ENCODE data around the gene RND2.
"Not testable (repeated sequence)": the region's sequence is repeated elsewhere in the genome, so short reads cannot be mapped to it uniquely, and the experiment has no call there.

Gene RND2

GRCh38 chr17:43025290-43025657 lies 243 bp downstream of the RND2 start:
- H3K4me3 ChIP-seq (ENCODE audit: low read depth, low read length), result peak overlapping the region; percentile 41
- DNase-seq (ENCODE audit: low read depth), result no peak

DNA sequence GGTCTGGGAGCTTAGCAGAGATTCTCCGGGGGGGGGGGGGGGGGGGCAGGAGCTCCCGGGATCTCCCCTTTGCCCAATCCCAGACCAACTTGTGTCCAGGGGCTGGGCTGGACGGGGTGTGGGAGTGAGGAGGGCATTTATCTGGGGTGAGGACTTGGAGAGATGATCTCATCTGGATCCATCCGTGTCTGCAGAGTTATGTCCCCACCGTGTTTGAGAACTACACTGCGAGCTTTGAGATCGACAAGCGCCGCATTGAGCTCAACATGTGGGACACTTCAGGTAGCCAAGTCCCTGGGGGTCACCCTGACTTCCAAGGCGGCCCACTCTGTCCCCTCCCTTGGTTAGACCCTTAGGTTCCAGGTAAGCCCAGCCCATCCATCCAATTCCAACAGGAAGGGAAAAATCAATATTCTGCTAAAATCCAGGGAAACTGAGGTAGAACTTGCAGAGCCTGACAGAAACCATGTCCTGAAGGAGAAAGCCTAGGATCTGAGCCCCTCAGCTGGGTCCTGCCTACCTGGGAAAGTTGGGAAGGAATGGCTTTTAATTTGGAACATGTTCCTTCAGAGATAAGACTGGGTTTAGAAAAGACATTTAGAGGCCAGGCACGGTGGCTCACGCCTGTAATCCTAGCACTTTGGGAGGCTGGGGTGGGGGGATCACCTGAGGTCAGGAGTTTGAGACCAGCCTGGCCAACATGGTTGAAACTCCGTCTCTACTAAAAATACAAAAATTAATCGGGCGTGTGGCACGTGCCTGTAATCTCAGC lies 921 bp downstream of the RND2 start:
- no peak for DNase-seq (ENCODE audit: low read depth)
- H3K4me3 ChIP-seq (ENCODE audit: low read depth, low read length), result no peak overlapping the region

DNA sequence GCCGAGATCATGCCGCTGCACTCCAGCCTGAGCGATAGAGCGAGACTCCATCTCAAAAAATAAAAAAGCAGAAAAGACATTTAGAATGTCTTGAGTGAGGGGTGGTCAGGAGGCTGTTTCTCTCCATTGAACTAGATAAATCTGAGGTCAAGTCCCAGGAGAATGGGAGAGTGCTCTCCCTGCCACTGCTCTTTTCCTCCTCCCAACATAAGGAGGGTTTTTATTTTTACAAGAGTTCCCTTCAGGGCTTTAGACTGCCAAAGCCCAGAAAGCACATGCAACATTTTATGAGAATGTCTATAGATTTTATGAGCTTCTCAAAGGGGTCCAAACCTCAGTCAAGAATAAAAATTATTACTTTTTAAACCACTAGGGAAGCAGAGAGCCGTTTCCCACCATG lies 1.6 kb downstream of the RND2 start:
- no peak for DNase-seq (ENCODE audit: low read depth)
- no peak overlapping the region for H3K4me3 ChIP-seq (ENCODE audit: low read depth, low read length)

DNA sequence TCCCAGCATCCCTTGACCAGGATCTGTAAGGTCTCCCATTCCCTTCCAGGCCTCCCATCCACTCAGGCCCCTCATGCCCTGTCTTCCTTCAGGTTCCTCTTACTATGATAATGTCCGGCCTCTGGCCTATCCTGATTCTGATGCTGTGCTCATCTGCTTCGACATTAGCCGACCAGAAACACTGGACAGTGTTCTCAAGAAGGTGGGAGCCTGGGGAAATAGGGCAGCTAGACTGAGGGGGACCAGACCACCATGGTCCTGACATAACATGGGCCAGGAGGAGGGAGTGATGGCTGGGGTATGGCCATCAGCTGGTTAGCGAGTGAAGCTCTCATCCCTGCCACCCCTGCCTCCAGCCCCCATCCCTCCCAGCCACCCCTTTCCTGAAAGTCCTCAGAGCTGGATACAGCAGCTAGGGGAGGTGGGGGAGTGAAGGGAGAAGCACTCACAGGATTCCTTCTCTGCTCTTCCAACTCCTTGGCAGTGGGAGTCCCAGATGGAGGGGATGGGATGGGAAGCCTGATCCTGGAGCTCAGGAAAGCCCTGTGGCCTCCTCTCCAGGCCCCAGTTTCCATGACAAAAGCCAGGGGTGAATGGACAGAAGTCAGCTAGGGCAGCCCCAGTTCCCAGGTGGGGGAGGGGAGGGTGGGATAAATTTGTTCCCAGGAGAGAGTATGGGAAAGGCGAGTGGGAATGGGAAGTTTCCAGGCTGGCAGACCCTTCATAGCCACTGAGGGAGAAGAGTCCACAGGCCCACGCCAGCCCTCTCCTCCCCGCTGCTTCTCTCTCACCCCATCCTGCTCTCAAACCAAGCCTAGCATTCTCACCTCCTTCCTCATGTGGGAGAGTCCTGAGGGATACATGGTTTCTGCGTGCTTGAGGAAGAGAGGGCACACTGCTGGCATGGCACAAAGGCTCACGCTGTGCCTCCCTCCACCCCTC lies 2.3 kb downstream of the RND2 start:
- no peak for DNase-seq (ENCODE audit: low read depth)
- no peak overlapping the region for H3K4me3 ChIP-seq (ENCODE audit: low read depth, low read length)

- no peak overlapping the region for H3K4me3 ChIP-seq (ENCODE audit: low read depth, low read length)
- no peak for DNase-seq (ENCODE audit: low read depth)
Measured at GRCh38 chr17:43028221-43028861, 3.3 kb downstream of the RND2 start.

GRCh38 chr17:43030137-43030767 lies 5.2 kb downstream of the RND2 start:
- H3K4me3 ChIP-seq (ENCODE audit: low read depth, low read length), result no peak overlapping the region
- DNase-seq (ENCODE audit: low read depth), result no peak

DNA sequence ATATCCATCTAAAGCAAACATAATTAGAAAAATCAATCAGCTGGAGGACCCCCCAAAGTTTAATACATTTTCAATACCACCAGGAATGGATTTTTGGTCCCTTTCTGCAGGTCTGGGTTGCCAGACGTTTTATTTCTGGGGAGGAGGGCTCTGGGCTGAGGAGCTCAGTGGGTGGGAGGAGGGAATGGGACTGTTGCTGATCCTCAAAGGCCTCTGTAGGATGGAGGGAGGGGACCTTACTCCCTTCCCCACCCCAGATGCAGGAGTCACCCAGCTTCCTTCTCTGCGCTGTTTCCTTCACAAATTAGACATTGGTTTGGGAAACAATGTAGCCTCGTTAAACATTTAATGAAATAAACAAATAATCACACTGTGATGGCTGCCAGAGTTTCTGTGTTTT lies 6.6 kb downstream of the RND2 start:
- H3K4me3 ChIP-seq (ENCODE audit: low read depth, low read length), result no peak overlapping the region
- no peak for DNase-seq (ENCODE audit: low read depth)

GRCh38 chr17:43033948-43034881 lies 9.2 kb downstream of the RND2 start:
- no peak overlapping the region for H3K4me3 ChIP-seq (ENCODE audit: low read depth, low read length)
- DNase-seq (ENCODE audit: low read depth), result no peak

- no peak for DNase-seq (ENCODE audit: low read depth)
- H3K4me3 ChIP-seq (ENCODE audit: low read depth, low read length), result no peak overlapping the region
Measured at GRCh38 chr17:43034894-43035293, 9.9 kb downstream of the RND2 start.

GRCh38 chr17:43039646-43040045 lies 14.6 kb downstream of the RND2 start:
- no peak for DNase-seq (ENCODE audit: low read depth)
- no peak overlapping the region for H3K4me3 ChIP-seq (ENCODE audit: low read depth, low read length)

DNA sequence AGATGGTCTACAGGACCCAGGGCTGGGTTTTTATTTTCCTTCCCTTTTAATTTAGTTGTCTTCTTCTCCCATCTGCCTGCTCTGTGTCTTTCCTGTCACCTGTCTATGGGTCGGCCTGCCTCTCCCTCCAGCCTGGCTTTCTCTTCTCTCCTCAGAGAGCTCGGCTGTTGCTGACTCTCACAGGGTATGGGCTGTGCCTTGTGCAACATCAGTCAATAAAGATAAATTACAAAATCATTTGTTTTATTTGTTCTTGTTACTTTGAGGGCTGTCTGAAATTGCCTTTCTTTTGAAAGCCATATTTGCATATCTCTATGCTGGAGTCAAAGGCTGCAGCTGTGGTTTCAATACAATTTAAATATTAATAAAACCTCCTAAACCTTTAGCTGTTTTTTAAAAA lies 15.6 kb downstream of the RND2 start:
- H3K4me3 ChIP-seq (ENCODE audit: low read depth, low read length), result no peak overlapping the region
- DNase-seq (ENCODE audit: low read depth), result no peak

- H3K4me3 ChIP-seq (ENCODE audit: low read depth, low read length), result no peak overlapping the region
- DNase-seq (ENCODE audit: low read depth), result no peak
Measured at GRCh38 chr17:43042025-43042628, 17.1 kb downstream of the RND2 start.

- DNase-seq (ENCODE audit: low read depth), result no peak
- no peak overlapping the region for H3K4me3 ChIP-seq (ENCODE audit: low read depth, low read length)
Measured at GRCh38 chr17:43043307-43043706, 18.3 kb downstream of the RND2 start.

DNA sequence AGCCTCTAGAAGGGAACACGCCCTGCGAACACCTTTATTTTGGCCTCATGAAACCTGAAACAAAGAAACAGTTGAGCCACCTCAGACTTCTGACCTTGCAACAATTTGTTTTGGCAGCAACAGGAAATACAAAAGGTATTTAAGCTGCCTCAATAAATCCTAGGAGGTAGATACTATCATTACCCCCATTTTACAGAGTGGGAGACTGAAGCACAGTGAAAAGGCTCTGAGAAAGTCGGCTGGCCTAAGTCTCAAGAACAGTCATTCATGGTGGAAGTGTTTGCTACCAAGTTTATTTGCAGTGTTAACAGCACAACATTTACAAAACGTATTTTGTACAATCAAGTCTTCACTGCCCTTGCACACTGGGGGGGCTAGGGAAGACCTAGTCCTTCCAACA lies 19.0 kb downstream of the RND2 start:
- H3K4me3 ChIP-seq (ENCODE audit: low read depth, low read length), result no peak overlapping the region
- DNase-seq (ENCODE audit: low read depth), result no peak

DNA sequence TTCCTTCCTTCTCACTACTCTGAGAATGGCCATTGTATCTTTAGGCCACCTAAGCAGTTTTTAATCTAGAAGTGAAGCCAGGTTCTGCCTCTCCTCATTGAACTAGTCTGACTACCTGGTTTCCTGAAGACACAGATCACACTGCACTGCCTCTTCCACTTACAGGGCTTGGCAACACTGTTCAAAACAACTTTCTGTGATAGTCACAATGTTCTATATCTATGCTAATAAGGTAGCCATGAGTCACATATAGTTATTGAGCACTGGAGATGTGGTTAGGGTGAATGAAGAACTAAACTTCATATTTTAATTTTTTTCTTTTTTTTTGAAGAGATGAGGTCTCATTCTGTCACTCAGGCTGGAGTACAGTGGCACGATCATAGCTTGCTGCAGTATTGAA lies 26.9 kb downstream of the RND2 start:
- DNase-seq (ENCODE audit: low read depth), result no peak
- H3K4me3 ChIP-seq (ENCODE audit: low read depth, low read length), result no peak overlapping the region

- not testable (repeated sequence) for DNase-seq (ENCODE audit: low read depth); H3K4me3 ChIP-seq (ENCODE audit: low read depth, low read length)
Measured at GRCh38 chr17:43053008-43053407, 28.0 kb downstream of the RND2 start.

- H3K4me3 ChIP-seq (ENCODE audit: low read depth, low read length), result no peak overlapping the region
- DNase-seq (ENCODE audit: low read depth), result no peak
Measured at GRCh38 chr17:43056051-43056450, 31.0 kb downstream of the RND2 start.

- no peak overlapping the region for H3K4me3 ChIP-seq (ENCODE audit: low read depth, low read length)
- DNase-seq (ENCODE audit: low read depth), result no peak
Measured at GRCh38 chr17:43062984-43063638, 38.1 kb downstream of the RND2 start.

Measured in skeletal muscle cell (primary cell).